Measurements from ENCODE around the gene HNRNPA1L2.
A peak's percentile ranks its signal among the peaks of the same experiment; 100 is the strongest.

Gene HNRNPA1L2

GRCh38 chr13:52665325-52665724 lies 23.1 kb downstream of the HNRNPA1L2 start:
- H3K27me3 ChIP-seq (ENCODE audit: insufficient read depth, low read length, poor library complexity, severe bottlenecking), result no peaks in the 10 kb centered on the region
- H2AFZ ChIP-seq (ENCODE audit: low read length), result no peak overlapping the region
- no peak overlapping the region for H3K4me3 ChIP-seq (ENCODE audit: low read length, poor library complexity, severe bottlenecking)
- H3F3A ChIP-seq (ENCODE audit: low read depth), result no peaks in the 10 kb centered on the region
- peaks cover 72% of the 10 kb centered on the region; the same call in 1 of the 2 replicates for H3K36me3 ChIP-seq (ENCODE audit: insufficient read depth, low read length)
- H4K20me1 ChIP-seq (ENCODE audit: insufficient read depth, low read length, poor library complexity, severe bottlenecking), result no peaks in the 10 kb centered on the region
- no peaks in the 10 kb centered on the region for H3K9me2 ChIP-seq (replicated peaks; ENCODE audit: low read depth, low read length)
- H3K9me3 ChIP-seq (ENCODE audit: insufficient read depth, low read depth, low read length), result no peaks in the 10 kb centered on the region
- H3K9ac ChIP-seq (ENCODE audit: low read depth, low read length, poor library complexity, severe bottlenecking), result no peak overlapping the region
- no peak overlapping the region for H3K4me2 ChIP-seq (ENCODE audit: low read depth, low read length, poor library complexity, severe bottlenecking)
- H3K4me1 ChIP-seq (ENCODE audit: insufficient read depth, low read length, poor library complexity, severe bottlenecking), result no peaks in the 10 kb centered on the region
- peaks cover 12% of the 10 kb centered on the region; the same call in 1 of the 2 replicates for H3K79me2 ChIP-seq (ENCODE audit: insufficient read depth, low read length)
- TF ChIP-seq EZH2phosphoT487 (IDR thresholded peaks at IDR 0.05; ENCODE audit: borderline replicate concordance) (no peak), CTCF (conservative IDR thresholded peaks at IDR 0.05; ENCODE audit: low read length) (peak; percentile 73)

DNA sequence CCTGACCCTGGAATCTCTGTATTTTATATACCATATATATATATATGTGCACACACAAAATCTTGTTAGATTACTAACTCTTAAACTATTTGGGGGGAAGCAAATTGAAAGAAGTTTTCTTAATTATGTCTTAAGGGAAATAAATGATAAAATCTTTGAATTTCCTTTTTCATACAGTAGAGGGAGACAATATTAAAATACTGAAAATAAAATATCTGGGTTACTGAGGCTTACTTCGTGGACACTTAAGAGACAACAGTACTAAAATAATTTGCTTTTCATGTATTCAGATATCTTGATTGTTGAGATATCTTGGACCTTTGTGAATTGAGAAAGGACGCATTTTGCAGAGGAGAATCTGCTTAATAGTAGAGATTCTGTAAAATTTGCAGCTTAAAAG lies 27.4 kb downstream of the HNRNPA1L2 start:
- Histone ChIP-seq H3K9me3 (ENCODE audit: insufficient read depth, low read depth, low read length) (no peaks in the 10 kb centered on the region), H3F3A (ENCODE audit: low read depth) (no peaks in the 10 kb centered on the region), H4K20me1 (ENCODE audit: insufficient read depth, low read length, poor library complexity, severe bottlenecking) (no peaks in the 10 kb centered on the region), H3K27me3 (ENCODE audit: insufficient read depth, low read length, poor library complexity, severe bottlenecking) (no peaks in the 10 kb centered on the region), H3K36me3 (ENCODE audit: insufficient read depth, low read length) (peaks cover 40% of the 10 kb centered on the region; the same call in 1 of the 2 replicates), H3K79me2 (ENCODE audit: insufficient read depth, low read length) (peaks cover 20% of the 10 kb centered on the region; the same call in 1 of the 2 replicates), H3K9ac (ENCODE audit: low read depth, low read length, poor library complexity, severe bottlenecking) (no peak overlapping the region), H3K4me2 (ENCODE audit: low read depth, low read length, poor library complexity, severe bottlenecking) (no peak overlapping the region), H3K9me2 (replicated peaks; ENCODE audit: low read depth, low read length) (no peaks in the 10 kb centered on the region), H3K4me3 (ENCODE audit: low read length, poor library complexity, severe bottlenecking) (no peak overlapping the region), H3K4me1 (ENCODE audit: insufficient read depth, low read length, poor library complexity, severe bottlenecking) (peaks cover 6% of the 10 kb centered on the region), H2AFZ (ENCODE audit: low read length) (no peak overlapping the region)
- TF ChIP-seq CTCF (conservative IDR thresholded peaks at IDR 0.05; ENCODE audit: low read length), result peak; percentile 49
- TF ChIP-seq EZH2phosphoT487 (IDR thresholded peaks at IDR 0.05; ENCODE audit: borderline replicate concordance), result no peak

GRCh38 chr13:52670726-52671125 lies 28.5 kb downstream of the HNRNPA1L2 start:
- no peaks in the 10 kb centered on the region for H3F3A ChIP-seq (ENCODE audit: low read depth)
- H2AFZ ChIP-seq (ENCODE audit: low read length), result no peak overlapping the region
- TF ChIP-seq CTCF (conservative IDR thresholded peaks at IDR 0.05; ENCODE audit: low read length), result no peak
- TF ChIP-seq EZH2phosphoT487 (IDR thresholded peaks at IDR 0.05; ENCODE audit: borderline replicate concordance), result no peak
- H3K9me3 ChIP-seq (ENCODE audit: insufficient read depth, low read depth, low read length), result no peaks in the 10 kb centered on the region
- no peaks in the 10 kb centered on the region for H3K27me3 ChIP-seq (ENCODE audit: insufficient read depth, low read length, poor library complexity, severe bottlenecking)
- H3K36me3 ChIP-seq (ENCODE audit: insufficient read depth, low read length), result peaks cover 35% of the 10 kb centered on the region; the same call in 1 of the 2 replicates
- no peak overlapping the region for H3K4me2 ChIP-seq (ENCODE audit: low read depth, low read length, poor library complexity, severe bottlenecking)
- no peaks in the 10 kb centered on the region for H3K9me2 ChIP-seq (replicated peaks; ENCODE audit: low read depth, low read length)
- H4K20me1 ChIP-seq (ENCODE audit: insufficient read depth, low read length, poor library complexity, severe bottlenecking), result no peaks in the 10 kb centered on the region
- H3K9ac ChIP-seq (ENCODE audit: low read depth, low read length, poor library complexity, severe bottlenecking), result no peak overlapping the region
- H3K79me2 ChIP-seq (ENCODE audit: insufficient read depth, low read length), result peaks cover 28% of the 10 kb centered on the region; the same call in 1 of the 2 replicates
- peaks cover 6% of the 10 kb centered on the region for H3K4me1 ChIP-seq (ENCODE audit: insufficient read depth, low read length, poor library complexity, severe bottlenecking)
- H3K4me3 ChIP-seq (ENCODE audit: low read length, poor library complexity, severe bottlenecking), result no peak overlapping the region
